Neuron (in vitro differentiated cells): ENCODE data around the gene RASAL2.
"Not testable (repeated sequence)": the region's sequence is repeated elsewhere in the genome, so short reads cannot be mapped to it uniquely, and the experiment has no call there.

Experiments used
- H2AFZ ChIP-seq: one replicate; pipeline ENCODE4 v1.6.1; 2013; ENCODE audit warnings: low read depth, mild to moderate bottlenecking, inconsistent platforms, low read length, moderate library complexity
- H3K27me3 ChIP-seq: one replicate; pipeline ENCODE4 v1.6.1; 2013; ENCODE audit warnings: low read length; ENCODE audit not compliant: insufficient read depth
- H3K36me3 ChIP-seq: one replicate; pipeline ENCODE4 v1.6.1; 2013; ENCODE audit warnings: low read length; ENCODE audit not compliant: insufficient read depth
- H3K4me1 ChIP-seq: one replicate; pipeline ENCODE4 v1.6.1; 2013; ENCODE audit warnings: low read length; ENCODE audit not compliant: insufficient read depth
- H3K4me3 ChIP-seq: 2 replicates; pipeline ENCODE4 v1.5.1; 2013; ENCODE audit warnings: mild to moderate bottlenecking, low read length, moderate library complexity
- H3K9me3 ChIP-seq: one replicate; pipeline ENCODE4 v1.6.1; 2013; ENCODE audit warnings: low read length

RASAL2 gene

DNA sequence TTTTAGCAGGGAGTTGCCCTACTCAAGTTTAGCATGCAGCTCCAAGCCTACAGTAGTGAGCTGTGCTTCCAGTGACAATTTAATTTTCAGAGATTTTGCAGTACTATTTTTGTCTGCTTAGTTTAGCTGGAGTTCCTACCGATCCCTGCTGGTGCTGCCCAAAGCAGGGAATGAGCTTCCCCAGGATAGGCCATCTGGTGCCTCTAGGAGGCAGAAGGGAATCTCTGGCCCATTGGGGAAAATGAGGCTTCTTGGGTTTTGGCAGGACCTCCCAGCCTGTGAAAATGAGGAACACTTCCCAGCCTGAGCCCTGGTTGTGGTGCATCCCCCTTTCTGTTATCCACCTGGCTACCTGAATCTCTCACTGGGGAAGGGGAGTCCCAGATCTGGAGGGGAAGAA, 149.2 kb downstream of the RASAL2 start:
- Histone ChIP-seq H3K9me3 (no peaks in the 10 kb centered on the region), H3K4me1 (no peaks in the 10 kb centered on the region), H3K27me3 (no peaks in the 10 kb centered on the region), H3K36me3 (no peaks in the 10 kb centered on the region), H3K4me3 (no peak overlapping the region), H2AFZ (no peak overlapping the region)

DNA sequence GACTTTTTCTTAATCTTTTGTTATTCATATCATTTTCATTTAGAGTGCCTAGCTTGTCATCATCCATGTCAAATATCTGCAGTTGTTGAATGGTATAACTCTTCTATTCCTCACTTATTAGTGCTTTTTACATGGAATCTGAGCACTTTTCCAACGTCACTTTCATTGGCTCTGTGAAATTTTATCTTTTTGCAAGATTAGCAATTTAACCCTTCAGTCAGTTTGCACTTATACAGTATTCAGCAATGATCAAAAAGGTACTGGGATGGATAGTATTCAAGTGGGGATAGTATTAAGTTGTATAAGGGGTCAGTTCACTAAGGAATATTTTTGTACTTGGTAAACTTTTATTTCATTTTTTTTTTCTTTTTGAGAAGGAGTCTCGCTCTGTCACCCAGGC, 150.0 kb downstream of the RASAL2 start:
- Histone ChIP-seq H3K27me3 (no peaks in the 10 kb centered on the region), H3K36me3 (no peaks in the 10 kb centered on the region), H2AFZ (no peak overlapping the region), H3K9me3 (peaks cover 2% of the 10 kb centered on the region), H3K4me1 (no peaks in the 10 kb centered on the region), H3K4me3 (no peak overlapping the region)

DNA sequence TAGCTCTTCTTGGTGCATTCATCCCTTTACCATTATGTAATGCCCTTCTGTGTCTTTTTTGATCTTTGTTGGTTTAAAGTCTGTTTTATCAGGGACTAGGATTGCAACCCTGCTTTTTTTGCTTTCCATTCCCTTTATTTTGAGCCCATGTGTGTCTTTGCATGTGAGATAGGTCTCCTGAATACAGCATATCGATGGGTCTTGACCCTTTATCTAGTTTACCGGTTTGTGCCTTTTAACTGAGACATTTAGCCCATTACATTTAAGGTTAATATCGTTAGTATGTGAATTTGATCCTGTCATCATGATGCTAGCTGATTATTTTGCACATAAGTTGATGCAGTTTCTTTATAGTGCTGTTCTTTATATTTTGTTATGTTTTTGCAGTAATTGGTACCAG, 154.4 kb downstream of the RASAL2 start:
- H3K27me3 ChIP-seq, H3K36me3 ChIP-seq, H3K4me3 ChIP-seq, H3K9me3 ChIP-seq, H3K4me1 ChIP-seq, H2AFZ ChIP-seq: not testable (repeated sequence)

DNA sequence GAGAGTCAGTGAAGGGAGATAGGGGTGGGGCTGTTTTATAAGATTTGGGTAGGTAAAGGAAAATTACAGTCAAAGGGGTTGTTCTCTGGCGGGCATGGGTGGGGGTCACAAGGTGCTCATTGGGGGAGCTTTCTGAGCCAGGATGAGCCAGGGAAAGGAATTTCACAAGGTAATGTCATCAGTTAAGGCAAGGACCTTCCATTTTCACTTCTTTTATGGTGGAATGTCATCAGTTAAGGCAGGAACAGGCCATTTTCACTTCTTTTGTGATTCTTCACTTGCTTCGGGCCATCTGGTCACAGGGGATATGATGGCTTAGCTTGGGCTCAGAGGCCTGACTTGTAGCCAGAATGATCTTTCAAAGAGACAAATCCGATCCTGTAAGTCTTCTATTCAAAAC, 159.7 kb downstream of the RASAL2 start:
- not testable (repeated sequence) for H2AFZ ChIP-seq, H3K27me3 ChIP-seq, H3K4me3 ChIP-seq, H3K9me3 ChIP-seq, H3K36me3 ChIP-seq, H3K4me1 ChIP-seq

GRCh38 chr1:178254433-178254832, 160.5 kb downstream of the RASAL2 start:
- Histone ChIP-seq H3K4me1 (no peaks in the 10 kb centered on the region), H2AFZ (no peak overlapping the region), H3K36me3 (no peaks in the 10 kb centered on the region), H3K9me3 (peaks cover 7% of the 10 kb centered on the region), H3K27me3 (no peaks in the 10 kb centered on the region), H3K4me3 (no peak overlapping the region)

DNA sequence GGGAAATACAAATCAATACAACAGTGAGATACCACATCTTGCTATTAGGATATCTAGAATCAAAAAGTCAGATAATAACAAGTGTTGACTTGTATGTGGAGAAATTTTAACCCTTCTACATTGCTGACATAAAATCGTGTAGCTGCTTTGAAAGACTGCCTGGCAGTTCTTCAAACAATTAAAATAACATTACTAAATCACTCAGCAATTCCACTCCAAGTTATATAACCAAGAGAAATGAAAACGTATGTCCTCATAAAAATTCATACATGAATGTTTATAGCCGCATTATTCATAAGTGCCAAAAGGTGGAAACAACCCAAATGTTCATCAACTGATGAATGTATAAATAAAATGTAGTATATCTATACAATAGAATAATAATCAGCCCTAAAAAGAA, 164.6 kb downstream of the RASAL2 start:
- Histone ChIP-seq H2AFZ (no peak overlapping the region), H3K27me3 (no peaks in the 10 kb centered on the region), H3K36me3 (no peaks in the 10 kb centered on the region), H3K9me3 (peaks cover 4% of the 10 kb centered on the region), H3K4me1 (peaks cover 24% of the 10 kb centered on the region), H3K4me3 (no peak overlapping the region)

DNA sequence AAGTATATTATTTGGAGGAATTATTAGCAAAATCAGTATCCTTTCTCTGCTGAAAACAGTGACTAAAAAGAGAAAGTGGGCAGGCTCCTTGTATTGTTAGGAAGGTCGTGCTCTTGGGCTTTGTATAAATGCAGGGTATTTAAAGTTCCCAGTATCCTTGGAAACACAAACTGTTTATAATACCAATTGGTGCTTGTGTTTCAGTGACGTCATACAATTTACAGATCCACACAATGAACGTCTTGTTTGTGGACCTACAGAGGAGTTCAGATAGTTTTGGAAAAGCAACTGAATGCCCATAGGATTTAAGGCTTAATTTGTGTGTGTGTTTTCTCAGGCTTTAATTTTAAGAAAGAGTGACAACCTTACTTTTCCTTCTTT, 168.2 kb downstream of the RASAL2 start:
- H3K27me3 ChIP-seq, result no peaks in the 10 kb centered on the region
- peaks cover 42% of the 10 kb centered on the region for H3K4me1 ChIP-seq
- peaks cover 2% of the 10 kb centered on the region for H3K9me3 ChIP-seq
- peak overlapping the region; percentile 13 for H2AFZ ChIP-seq
- peak overlapping the region; percentile 31 for H3K4me3 ChIP-seq
- no peaks in the 10 kb centered on the region for H3K36me3 ChIP-seq

DNA sequence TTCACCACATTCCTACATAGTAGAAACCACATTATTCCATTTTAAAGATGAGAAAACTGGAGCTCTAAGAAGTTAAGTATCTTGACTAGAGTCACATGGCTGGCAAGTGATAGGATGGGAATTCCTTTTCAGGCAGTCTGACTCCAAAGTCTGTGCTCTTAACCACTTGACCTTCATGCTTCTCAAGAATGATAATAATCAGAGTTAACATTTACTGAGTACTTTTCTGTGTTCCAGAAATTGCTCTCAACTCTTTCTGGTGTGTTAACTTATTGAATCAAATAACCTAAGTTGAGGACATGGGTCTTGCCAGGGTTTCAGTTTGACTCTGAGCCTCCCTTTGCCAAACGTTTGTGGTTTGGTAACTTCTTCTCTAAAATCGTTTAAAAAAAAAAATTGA, 169.4 kb downstream of the RASAL2 start:
- H3K36me3 ChIP-seq, result no peaks in the 10 kb centered on the region
- peaks cover 42% of the 10 kb centered on the region for H3K4me1 ChIP-seq
- no peak overlapping the region for H3K4me3 ChIP-seq
- H3K9me3 ChIP-seq, result peaks cover 2% of the 10 kb centered on the region
- H3K27me3 ChIP-seq, result no peaks in the 10 kb centered on the region
- H2AFZ ChIP-seq, result no peak overlapping the region

DNA sequence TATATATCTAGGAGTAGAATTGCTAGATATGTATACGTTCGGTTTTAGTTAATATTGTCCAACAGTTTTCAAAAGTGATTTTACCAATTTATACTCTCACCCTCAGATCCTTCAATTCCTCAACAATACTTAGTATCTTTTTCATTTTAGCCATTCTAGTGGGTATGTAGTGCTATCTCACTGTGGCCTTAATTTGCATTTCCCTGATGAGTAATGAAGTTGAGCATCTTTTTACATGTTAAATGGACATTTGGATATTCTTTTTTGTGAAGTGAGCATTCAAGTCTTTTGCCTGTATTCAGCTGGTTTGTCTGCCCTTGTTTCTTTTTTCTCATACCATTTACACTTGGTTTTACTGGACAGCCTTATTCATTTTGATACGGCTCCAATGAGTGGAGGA, 172.2 kb downstream of the RASAL2 start:
- Histone ChIP-seq H3K27me3 (no peaks in the 10 kb centered on the region), H3K4me1 (peaks cover 38% of the 10 kb centered on the region), H3K4me3 (no peak overlapping the region), H2AFZ (no peak overlapping the region), H3K36me3 (no peaks in the 10 kb centered on the region), H3K9me3 (no peaks in the 10 kb centered on the region)

DNA sequence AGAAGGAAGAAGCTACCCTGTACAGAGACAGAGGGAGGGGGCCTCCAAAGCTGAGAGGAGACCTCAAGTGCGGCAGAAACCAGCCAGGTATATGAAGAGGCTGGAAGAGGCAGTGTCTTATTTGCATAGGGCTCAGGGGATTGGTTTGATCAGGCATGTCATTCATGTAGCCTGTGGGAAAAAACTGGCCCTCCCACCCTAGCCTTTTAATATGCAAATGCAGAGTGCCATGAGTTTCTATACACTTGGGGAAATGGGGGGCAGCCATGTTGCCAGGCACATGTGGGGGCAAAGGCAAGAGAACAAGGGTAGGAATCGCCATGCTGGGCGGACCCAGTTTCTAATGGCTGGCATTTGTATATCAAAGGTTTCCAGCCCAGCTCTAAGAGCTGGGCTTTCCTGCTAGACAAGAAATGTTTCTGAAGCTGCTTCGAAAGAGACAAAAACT, 172.7 kb downstream of the RASAL2 start:
- peaks cover 40% of the 10 kb centered on the region for H3K4me1 ChIP-seq
- no peak overlapping the region for H3K4me3 ChIP-seq
- no peak overlapping the region for H2AFZ ChIP-seq
- H3K36me3 ChIP-seq, result no peaks in the 10 kb centered on the region
- no peaks in the 10 kb centered on the region for H3K27me3 ChIP-seq
- no peaks in the 10 kb centered on the region for H3K9me3 ChIP-seq

DNA sequence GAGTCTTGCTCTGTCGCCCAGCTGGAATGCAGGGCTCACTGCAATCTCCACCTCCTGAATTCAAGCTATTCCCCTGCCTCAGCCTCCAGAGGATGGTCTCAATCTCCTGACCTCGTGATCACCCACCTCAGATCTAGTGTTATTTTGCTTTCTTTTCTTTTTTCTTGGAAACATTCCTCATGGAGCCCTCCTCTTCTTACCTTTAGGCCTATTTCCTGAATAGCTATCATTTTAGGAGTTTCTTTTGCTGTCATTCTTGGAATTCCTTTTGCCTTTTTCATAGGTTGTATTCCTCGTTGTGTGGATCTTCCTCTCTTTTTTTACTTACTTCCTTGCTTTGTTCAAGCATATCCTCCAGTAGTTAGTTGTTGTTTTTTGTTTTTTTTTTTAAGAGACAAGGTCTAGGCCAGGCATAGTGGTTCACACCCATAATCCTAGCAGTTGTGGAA, 173.8 kb downstream of the RASAL2 start:
- H3K36me3 ChIP-seq, result no peaks in the 10 kb centered on the region
- H3K4me3 ChIP-seq, result no peak overlapping the region
- peaks cover 35% of the 10 kb centered on the region for H3K4me1 ChIP-seq
- no peaks in the 10 kb centered on the region for H3K27me3 ChIP-seq
- H2AFZ ChIP-seq, result no peak overlapping the region
- no peaks in the 10 kb centered on the region for H3K9me3 ChIP-seq

DNA sequence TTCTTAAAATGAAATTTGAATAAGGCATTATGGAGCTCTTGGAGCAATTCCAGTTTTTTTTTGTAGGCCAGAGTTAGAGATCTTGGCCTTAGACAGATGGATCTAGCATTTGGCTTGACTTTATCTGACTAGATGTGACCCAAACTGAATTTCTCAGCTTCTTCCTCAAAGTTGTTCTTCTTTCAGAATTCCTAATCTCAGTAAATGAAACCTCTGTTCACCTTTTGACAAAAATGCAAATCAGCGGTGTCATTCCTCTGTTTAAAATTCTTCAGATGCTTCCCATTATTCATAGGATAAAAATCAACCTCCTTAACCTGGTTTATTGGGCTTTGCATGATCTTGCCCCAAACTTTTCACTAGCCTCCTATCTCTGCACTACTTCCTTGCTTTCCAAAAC, 177.6 kb downstream of the RASAL2 start:
- Histone ChIP-seq H3K4me1 (peaks cover 20% of the 10 kb centered on the region), H3K4me3 (no peak overlapping the region), H3K9me3 (no peaks in the 10 kb centered on the region), H3K27me3 (no peaks in the 10 kb centered on the region), H3K36me3 (no peaks in the 10 kb centered on the region), H2AFZ (no peak overlapping the region)

GRCh38 chr1:178273707-178274410, 180.0 kb downstream of the RASAL2 start:
- no peaks in the 10 kb centered on the region for H3K36me3 ChIP-seq
- no peaks in the 10 kb centered on the region for H3K27me3 ChIP-seq
- peaks cover 17% of the 10 kb centered on the region for H3K4me1 ChIP-seq
- H2AFZ ChIP-seq, result no peak overlapping the region
- peaks cover 4% of the 10 kb centered on the region for H3K9me3 ChIP-seq
- no peak overlapping the region for H3K4me3 ChIP-seq

GRCh38 chr1:178275049-178275448, 181.1 kb downstream of the RASAL2 start:
- H3K4me3 ChIP-seq, result no peak overlapping the region
- H3K36me3 ChIP-seq, result no peaks in the 10 kb centered on the region
- H3K4me1 ChIP-seq, result peaks cover 17% of the 10 kb centered on the region
- H3K27me3 ChIP-seq, result no peaks in the 10 kb centered on the region
- H3K9me3 ChIP-seq, result peaks cover 4% of the 10 kb centered on the region
- no peak overlapping the region for H2AFZ ChIP-seq
